ENCODE data around the gene P2RX4. TPM values are rescaled to one million over a fixed set of nuclear protein-coding genes. Genes with fewer than 3 reads are reported as not detected.
"Not testable (repeated sequence)": the region's sequence is repeated elsewhere in the genome, so short reads cannot be mapped to it uniquely, and the experiment has no call there.

The P2RX4 gene
- total RNA-seq, 2 experiments from 2014 or later: 10.8 to 17.7 TPM

DNA sequence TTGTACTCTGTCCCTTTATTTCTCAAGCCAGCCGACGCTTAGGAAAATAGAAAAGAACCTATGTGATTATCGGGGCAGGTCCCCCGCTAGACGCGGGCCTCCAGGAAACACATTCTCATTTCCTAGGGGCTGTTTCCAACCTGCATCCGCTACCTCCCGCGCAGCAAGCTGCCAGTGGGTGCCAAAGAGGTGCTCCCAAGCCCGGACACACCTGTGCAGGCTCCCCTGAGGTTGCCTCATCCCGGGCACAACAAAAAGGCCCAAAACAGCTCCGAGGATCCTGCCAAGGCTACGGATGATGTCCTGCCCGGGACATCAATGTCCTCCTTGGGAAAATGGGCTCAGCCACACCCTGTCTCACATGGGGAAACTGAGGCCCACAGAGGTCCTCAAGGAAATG is 71.2 kb downstream of the P2RX4 start:
- intact Hi-C loops (cut with micrococcal nuclease; ENCODE audit: unreplicated experiment): not testable (repeated sequence)

DNA sequence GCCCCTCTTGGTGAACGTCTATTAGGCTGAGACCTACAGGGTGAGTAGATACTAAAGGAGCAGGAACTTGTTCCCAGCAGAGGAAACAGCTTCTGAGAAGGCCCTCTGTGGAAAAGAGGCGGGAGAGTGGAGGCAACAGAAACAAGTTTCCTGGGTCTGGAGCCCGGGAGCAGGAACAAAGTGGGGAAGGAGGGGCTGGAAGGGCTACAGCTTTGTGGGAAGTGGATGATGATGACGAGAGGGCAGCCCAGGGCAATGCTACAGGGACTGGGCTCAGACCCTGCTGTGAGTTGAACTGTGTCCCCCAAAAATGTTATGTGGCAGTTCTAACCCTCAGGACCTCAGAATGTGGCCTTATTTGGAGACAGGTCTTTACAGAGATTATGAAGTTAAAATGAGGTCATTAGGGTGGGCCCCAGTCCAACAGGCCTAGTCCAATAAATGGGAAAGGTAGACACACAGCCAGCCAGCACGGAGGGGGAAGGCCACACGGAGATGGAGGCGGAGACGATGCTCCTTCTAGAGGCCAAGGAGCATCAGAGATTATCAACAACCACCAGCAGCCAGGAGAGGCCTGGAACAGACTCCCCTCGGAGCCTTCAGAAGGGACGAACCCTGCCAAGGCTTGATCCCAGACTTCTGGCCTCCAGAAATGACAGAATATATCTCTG is 72.3 kb downstream of the P2RX4 start:
- TF ChIP-seq, protein P1, sequence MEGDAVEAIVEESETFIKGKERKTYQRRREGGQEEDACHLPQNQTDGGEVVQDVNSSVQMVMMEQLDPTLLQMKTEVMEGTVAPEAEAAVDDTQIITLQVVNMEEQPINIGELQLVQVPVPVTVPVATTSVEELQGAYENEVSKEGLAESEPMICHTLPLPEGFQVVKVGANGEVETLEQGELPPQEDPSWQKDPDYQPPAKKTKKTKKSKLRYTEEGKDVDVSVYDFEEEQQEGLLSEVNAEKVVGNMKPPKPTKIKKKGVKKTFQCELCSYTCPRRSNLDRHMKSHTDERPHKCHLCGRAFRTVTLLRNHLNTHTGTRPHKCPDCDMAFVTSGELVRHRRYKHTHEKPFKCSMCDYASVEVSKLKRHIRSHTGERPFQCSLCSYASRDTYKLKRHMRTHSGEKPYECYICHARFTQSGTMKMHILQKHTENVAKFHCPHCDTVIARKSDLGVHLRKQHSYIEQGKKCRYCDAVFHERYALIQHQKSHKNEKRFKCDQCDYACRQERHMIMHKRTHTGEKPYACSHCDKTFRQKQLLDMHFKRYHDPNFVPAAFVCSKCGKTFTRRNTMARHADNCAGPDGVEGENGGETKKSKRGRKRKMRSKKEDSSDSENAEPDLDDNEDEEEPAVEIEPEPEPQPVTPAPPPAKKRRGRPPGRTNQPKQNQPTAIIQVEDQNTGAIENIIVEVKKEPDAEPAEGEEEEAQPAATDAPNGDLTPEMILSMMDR (conservative IDR thresholded peaks at IDR 0.05; ENCODE audit: low read length): no peak
- no peak for TF ChIP-seq EZH2phosphoT487 (IDR thresholded peaks at IDR 0.05; ENCODE audit: borderline replicate concordance, low read depth, low read length)
- Histone ChIP-seq H3K4me3 (ENCODE audit: low read depth, low read length, poor library complexity, severe bottlenecking) (no peak overlapping the region), H3K9me2 (ENCODE audit: insufficient read depth, low read length) (no peaks in the 10 kb centered on the region), H3K36me3 (ENCODE audit: insufficient read depth, low read length) (no peaks in the 10 kb centered on the region), H4K20me1 (ENCODE audit: insufficient read depth, low read length) (0 out of 2 replicates have a peak, but pooled peaks cover 3% of the 10 kb centered on the region), H2AFZ (ENCODE audit: low read length) (no peak overlapping the region), H3K27ac (ENCODE audit: low read depth, low read length, poor library complexity, severe bottlenecking) (no peak overlapping the region), H3K4me2 (ENCODE audit: low read length) (no peak overlapping the region), H3K79me2 (ENCODE audit: insufficient read depth, low read depth, low read length) (no peaks in the 10 kb centered on the region), H3K9me3 (ENCODE audit: low read length) (no peaks in the 10 kb centered on the region), H3K4me1 (ENCODE audit: insufficient read depth, low read length, poor library complexity, severe bottlenecking) (no peaks in the 10 kb centered on the region)
- ChIA-PET POLR2A (no interaction called here), CTCF (ENCODE audit: unreplicated experiment) (no interaction called here)
- no TSS peak for BruUV-seq (replicated peaks)
- DNase-seq (ENCODE audit: low spot score): no peak
- intact Hi-C loops (cut with micrococcal nuclease; ENCODE audit: unreplicated experiment): no loop called here

More for the DNA sequence above, 71.2 kb downstream of the P2RX4 start:
- H3K36me3 ChIP-seq (ENCODE audit: insufficient read depth, low read length); DNase-seq (ENCODE audit: low spot score); H3K79me2 ChIP-seq (ENCODE audit: insufficient read depth, low read depth, low read length); BruUV-seq (replicated peaks); H3K4me2 ChIP-seq (ENCODE audit: low read length); H3K27ac ChIP-seq (ENCODE audit: low read depth, low read length, poor library complexity, severe bottlenecking); POLR2A ChIA-PET; H3K9me3 ChIP-seq (ENCODE audit: low read length); H4K20me1 ChIP-seq (ENCODE audit: insufficient read depth, low read length); H3K4me3 ChIP-seq (ENCODE audit: low read depth, low read length, poor library complexity, severe bottlenecking); CTCF ChIA-PET (ENCODE audit: unreplicated experiment); H3K9me2 ChIP-seq (ENCODE audit: insufficient read depth, low read length); H2AFZ ChIP-seq (ENCODE audit: low read length); H3K4me1 ChIP-seq (ENCODE audit: insufficient read depth, low read length, poor library complexity, severe bottlenecking): not testable (repeated sequence)

DNA sequence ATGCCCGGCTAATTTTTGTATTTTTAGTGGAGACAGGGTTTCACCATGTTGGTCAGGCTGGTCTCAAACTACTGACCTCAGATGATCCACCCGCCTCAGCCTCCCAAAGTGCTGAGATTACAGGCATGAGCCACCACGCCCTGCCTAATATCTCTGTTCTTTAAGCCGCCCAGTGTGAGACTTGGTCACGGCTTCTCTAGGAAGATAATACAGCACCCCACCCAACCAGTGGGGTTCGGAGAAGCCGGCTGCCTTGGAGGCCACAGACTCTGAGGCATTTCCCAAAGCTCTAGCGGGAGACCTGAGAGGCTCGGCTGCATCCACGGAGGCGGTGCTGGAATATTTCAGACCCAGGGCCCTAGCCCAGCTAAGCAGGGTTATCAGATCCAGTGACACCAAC is 73.0 kb downstream of the P2RX4 start:
- H2AFZ ChIP-seq (ENCODE audit: low read length); BruUV-seq (replicated peaks); CTCF ChIA-PET (ENCODE audit: unreplicated experiment); H3K27ac ChIP-seq (ENCODE audit: low read depth, low read length, poor library complexity, severe bottlenecking); H3K79me2 ChIP-seq (ENCODE audit: insufficient read depth, low read depth, low read length); H3K9me2 ChIP-seq (ENCODE audit: insufficient read depth, low read length); H3K4me2 ChIP-seq (ENCODE audit: low read length); H3K4me3 ChIP-seq (ENCODE audit: low read depth, low read length, poor library complexity, severe bottlenecking); DNase-seq (ENCODE audit: low spot score); H4K20me1 ChIP-seq (ENCODE audit: insufficient read depth, low read length); POLR2A ChIA-PET; intact Hi-C loops (cut with micrococcal nuclease; ENCODE audit: unreplicated experiment); H3K9me3 ChIP-seq (ENCODE audit: low read length); H3K4me1 ChIP-seq (ENCODE audit: insufficient read depth, low read length, poor library complexity, severe bottlenecking); H3K36me3 ChIP-seq (ENCODE audit: insufficient read depth, low read length): not testable (repeated sequence)

DNA sequence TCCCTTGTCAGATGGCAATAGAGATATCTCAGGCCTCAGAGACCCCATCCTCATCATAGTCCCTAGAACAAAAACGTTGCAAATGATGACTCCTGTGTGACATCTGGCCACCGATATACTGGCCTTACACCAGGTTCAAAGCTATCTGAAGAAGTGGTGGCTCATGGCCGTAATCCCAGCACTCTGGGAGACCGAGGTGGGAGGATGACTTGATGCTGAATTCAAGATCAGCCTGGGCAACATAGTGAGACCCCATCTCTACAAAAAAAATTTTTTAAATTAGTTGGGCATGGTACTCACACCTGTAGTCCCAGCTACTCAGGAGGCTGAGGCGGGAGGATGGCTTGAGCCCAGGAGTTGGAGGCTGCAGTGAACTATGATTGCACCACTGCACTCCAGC is 73.5 kb downstream of the P2RX4 start:
- H3K4me1 ChIP-seq (ENCODE audit: insufficient read depth, low read length, poor library complexity, severe bottlenecking): peaks cover 6% of the 10 kb centered on the region
- H3K79me2 ChIP-seq (ENCODE audit: insufficient read depth, low read depth, low read length): no peaks in the 10 kb centered on the region
- no peaks in the 10 kb centered on the region for H3K36me3 ChIP-seq (ENCODE audit: insufficient read depth, low read length)
- ChIA-PET CTCF (ENCODE audit: unreplicated experiment) (no interaction called here), POLR2A (no interaction called here)
- H4K20me1 ChIP-seq (ENCODE audit: insufficient read depth, low read length): no peaks in the 10 kb centered on the region
- no peaks in the 10 kb centered on the region for H3K9me3 ChIP-seq (ENCODE audit: low read length)
- H3K27ac ChIP-seq (ENCODE audit: low read depth, low read length, poor library complexity, severe bottlenecking): no peak overlapping the region
- BruUV-seq (replicated peaks): no TSS peak
- H3K4me2 ChIP-seq (ENCODE audit: low read length): no peak overlapping the region
- H2AFZ ChIP-seq (ENCODE audit: low read length): no peak overlapping the region
- no peak for DNase-seq (ENCODE audit: low spot score)
- no peak overlapping the region for H3K4me3 ChIP-seq (ENCODE audit: low read depth, low read length, poor library complexity, severe bottlenecking)
- no peaks in the 10 kb centered on the region for H3K9me2 ChIP-seq (ENCODE audit: insufficient read depth, low read length)
- TF ChIP-seq, protein P1 (conservative IDR thresholded peaks at IDR 0.05; ENCODE audit: low read length): no peak
- TF ChIP-seq EZH2phosphoT487 (IDR thresholded peaks at IDR 0.05; ENCODE audit: borderline replicate concordance, low read depth, low read length): no peak
- intact Hi-C loops (cut with micrococcal nuclease; ENCODE audit: unreplicated experiment): no loop called here
